ENCODE results near the gene BEND6.

DNA sequence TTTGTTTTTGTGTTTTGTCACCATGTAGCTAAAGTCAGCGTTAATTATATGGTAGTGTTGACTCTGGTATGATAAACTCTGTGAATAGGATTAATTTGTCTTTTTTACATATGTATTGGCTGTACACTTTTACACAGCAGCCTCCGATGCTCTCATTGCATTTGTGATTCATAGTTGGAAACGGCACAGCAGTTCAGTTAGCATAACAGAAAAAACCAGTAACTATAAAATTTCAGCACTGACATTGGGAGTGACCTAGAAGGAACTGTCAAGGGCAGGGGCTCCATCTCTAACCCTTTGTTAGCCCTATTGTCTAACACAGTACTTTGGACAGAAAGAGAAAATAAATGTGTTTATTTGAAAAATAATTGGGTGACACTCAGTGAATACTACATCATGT, 5.6 kb upstream of the BEND6 start:
- TF ChIP-seq, protein P1, sequence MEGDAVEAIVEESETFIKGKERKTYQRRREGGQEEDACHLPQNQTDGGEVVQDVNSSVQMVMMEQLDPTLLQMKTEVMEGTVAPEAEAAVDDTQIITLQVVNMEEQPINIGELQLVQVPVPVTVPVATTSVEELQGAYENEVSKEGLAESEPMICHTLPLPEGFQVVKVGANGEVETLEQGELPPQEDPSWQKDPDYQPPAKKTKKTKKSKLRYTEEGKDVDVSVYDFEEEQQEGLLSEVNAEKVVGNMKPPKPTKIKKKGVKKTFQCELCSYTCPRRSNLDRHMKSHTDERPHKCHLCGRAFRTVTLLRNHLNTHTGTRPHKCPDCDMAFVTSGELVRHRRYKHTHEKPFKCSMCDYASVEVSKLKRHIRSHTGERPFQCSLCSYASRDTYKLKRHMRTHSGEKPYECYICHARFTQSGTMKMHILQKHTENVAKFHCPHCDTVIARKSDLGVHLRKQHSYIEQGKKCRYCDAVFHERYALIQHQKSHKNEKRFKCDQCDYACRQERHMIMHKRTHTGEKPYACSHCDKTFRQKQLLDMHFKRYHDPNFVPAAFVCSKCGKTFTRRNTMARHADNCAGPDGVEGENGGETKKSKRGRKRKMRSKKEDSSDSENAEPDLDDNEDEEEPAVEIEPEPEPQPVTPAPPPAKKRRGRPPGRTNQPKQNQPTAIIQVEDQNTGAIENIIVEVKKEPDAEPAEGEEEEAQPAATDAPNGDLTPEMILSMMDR (conservative IDR thresholded peaks at IDR 0.05; ENCODE audit: low read length) = no peak
- no peak for TF ChIP-seq EZH2phosphoT487 (IDR thresholded peaks at IDR 0.05; ENCODE audit: borderline replicate concordance)
